Endodermal cell (in vitro differentiated cells): ENCODE measurements around the gene FIGLA. TPM values are rescaled to one million over a fixed set of nuclear protein-coding genes. Genes with fewer than 3 reads are reported as not detected.
A peak's percentile ranks its signal among the peaks of the same experiment; 100 is the strongest.

ENCODE experiments used
- DNase-seq: peaks from one replicate; pipeline ENCODE4 v3.0.0-alpha.2; 2017
- H3K27ac ChIP-seq: 2 replicates; pipeline ENCODE4 v1.5.1; 2013; ENCODE audit warnings: mild to moderate bottlenecking, low read depth, low read length, moderate library complexity
- H3K27me3 ChIP-seq: 2 replicates; pipeline ENCODE4 v1.6.1; 2013; ENCODE audit warnings: mild to moderate bottlenecking, low read length, moderate library complexity; ENCODE audit not compliant: insufficient read depth, control insufficient read depth, poor library complexity, severe bottlenecking
- H3K36me3 ChIP-seq: 2 replicates; pipeline ENCODE4 v1.7.0; 2013; ENCODE audit warnings: mild to moderate bottlenecking, low read length, moderate library complexity; ENCODE audit not compliant: control insufficient read depth, insufficient read depth
- H3K4me1 ChIP-seq: one replicate; pipeline ENCODE4 v1.7.0; 2013; ENCODE audit warnings: low read length; ENCODE audit not compliant: control insufficient read depth, insufficient read depth
- H3K4me3 ChIP-seq: 2 replicates; pipeline ENCODE4 v1.5.1; 2013; ENCODE audit warnings: mild to moderate bottlenecking, low read length, moderate library complexity
- H3K9ac ChIP-seq: 2 replicates; pipeline ENCODE4 v1.6.1; 2013; ENCODE audit warnings: mild to moderate bottlenecking, low read length, moderate library complexity; ENCODE audit not compliant: poor library complexity, severe bottlenecking; ENCODE audit errors: extremely low read depth
- H3K9me3 ChIP-seq: 2 replicates; pipeline ENCODE4 v1.6.1; 2013; ENCODE audit warnings: mild to moderate bottlenecking, low read length, moderate library complexity; ENCODE audit not compliant: control insufficient read depth
- H3K27ac Mint-ChIP-seq: 2 replicates; pipeline ENCODE4 v1.8.0; 2020; ENCODE audit warnings: mixed read lengths
- H3K27me3 Mint-ChIP-seq: 2 replicates; pipeline ENCODE4 v1.8.0; 2021; ENCODE audit warnings: mild to moderate bottlenecking, mixed read lengths; ENCODE audit not compliant: insufficient read depth
- H3K36me3 Mint-ChIP-seq: 2 replicates; pipeline ENCODE4 v1.8.0; 2020; ENCODE audit warnings: low read depth, mixed read lengths
- H3K4me1 Mint-ChIP-seq: 2 replicates; pipeline ENCODE4 v1.8.0; 2020; ENCODE audit warnings: mixed read lengths
- H3K4me3 Mint-ChIP-seq: 2 replicates; pipeline ENCODE4 v1.8.0; 2020; ENCODE audit warnings: mild to moderate bottlenecking, moderate library complexity, mixed read lengths
- H3K9me3 Mint-ChIP-seq: 2 replicates; pipeline ENCODE4 v1.8.0; 2020; ENCODE audit warnings: mild to moderate bottlenecking, mixed read lengths
- WGBS, 2 experiments: methylation state at CpG; one replicate each; pipeline versions ENCODE4 v1.1.5 to v1.1.7; 2013; ENCODE audit warnings: missing lambda C conversion rate in 2 of 2, mixed read lengths in 1 of 2; ENCODE audit not compliant: insufficient coverage in 1 of 2, insufficient read length in 1 of 2; 5-methylcytosine and 5-hydroxymethylcytosine counted together
- total RNA-seq, 2 donors: library from RNA; stranded (reverse); fragmentation: NEBNext Ultra II Directional in 1 of 2; extraction: Animal tissue kit (Norgen Biotek cat#: 25700) in 1 of 2; gene quantifications; 2 replicates in 1 of 2; 3 replicates in 1 of 2; pipeline ENCODE4 v1.2.1, GENCODE V29; 2021
- TF ChIP-seq, protein P1 (sequence below): fragments of 200-600 bp; sonication (generic); conservative IDR thresholded peaks from 2 replicates; pipeline ENCODE4 v1.5.0; 2021; ENCODE audit warnings: antibody characterized with exemption, mild to moderate bottlenecking

FIGLA gene
- total RNA-seq, 2 donors from 2014 or later = not detected

DNA sequence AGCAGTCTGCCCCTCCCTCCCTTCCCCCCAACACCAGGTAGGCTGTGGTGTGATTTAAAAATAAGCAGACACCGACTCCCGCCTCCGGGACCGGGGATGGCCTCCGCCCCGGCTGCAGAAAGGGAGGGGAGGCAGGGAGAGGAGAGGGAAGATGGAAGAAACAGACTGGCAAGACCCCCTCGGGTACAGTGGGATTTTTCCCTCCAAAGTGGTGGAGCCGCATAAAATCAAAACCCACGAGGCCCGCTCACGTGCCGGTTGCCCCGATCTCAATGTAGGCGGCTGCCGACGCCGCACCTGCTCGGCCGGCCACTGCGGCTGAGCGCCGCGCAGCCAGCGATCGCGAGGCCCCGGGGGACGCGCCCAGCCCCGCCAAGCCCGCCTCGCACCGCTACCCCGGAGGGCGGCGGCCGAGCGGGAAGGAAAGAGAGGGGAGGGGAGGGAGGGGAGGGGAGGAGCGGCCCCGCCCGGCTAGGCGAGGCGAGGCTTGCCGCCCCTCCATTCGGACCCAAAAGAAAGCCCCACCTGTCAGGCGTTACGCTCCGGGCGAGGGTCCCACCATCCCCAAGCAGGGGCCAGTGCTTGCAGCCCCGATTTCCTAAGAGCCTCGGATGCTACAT is 23.3 kb downstream of the FIGLA start:
- peak overlapping the region; percentile 30 for H3K9ac ChIP-seq
- TF ChIP-seq, protein P1, sequence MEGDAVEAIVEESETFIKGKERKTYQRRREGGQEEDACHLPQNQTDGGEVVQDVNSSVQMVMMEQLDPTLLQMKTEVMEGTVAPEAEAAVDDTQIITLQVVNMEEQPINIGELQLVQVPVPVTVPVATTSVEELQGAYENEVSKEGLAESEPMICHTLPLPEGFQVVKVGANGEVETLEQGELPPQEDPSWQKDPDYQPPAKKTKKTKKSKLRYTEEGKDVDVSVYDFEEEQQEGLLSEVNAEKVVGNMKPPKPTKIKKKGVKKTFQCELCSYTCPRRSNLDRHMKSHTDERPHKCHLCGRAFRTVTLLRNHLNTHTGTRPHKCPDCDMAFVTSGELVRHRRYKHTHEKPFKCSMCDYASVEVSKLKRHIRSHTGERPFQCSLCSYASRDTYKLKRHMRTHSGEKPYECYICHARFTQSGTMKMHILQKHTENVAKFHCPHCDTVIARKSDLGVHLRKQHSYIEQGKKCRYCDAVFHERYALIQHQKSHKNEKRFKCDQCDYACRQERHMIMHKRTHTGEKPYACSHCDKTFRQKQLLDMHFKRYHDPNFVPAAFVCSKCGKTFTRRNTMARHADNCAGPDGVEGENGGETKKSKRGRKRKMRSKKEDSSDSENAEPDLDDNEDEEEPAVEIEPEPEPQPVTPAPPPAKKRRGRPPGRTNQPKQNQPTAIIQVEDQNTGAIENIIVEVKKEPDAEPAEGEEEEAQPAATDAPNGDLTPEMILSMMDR = no peak
- H3K36me3 Mint-ChIP-seq = no peaks in the 10 kb centered on the region
- DNase-seq = peak; percentile 87
- H3K36me3 ChIP-seq = no peaks in the 10 kb centered on the region
- peak overlapping the region; percentile 81 for H3K4me3 ChIP-seq
- WGBS, 2 experiments = 0 to 3% methylated on average over 6 to 51 of the region's 51 CpGs
- H3K27me3 Mint-ChIP-seq = peaks cover 14% of the 10 kb centered on the region
- peaks cover 20% of the 10 kb centered on the region for H3K4me1 Mint-ChIP-seq
- H3K27ac Mint-ChIP-seq = no peak overlapping the region
- peak overlapping the region; percentile 42 for H3K27ac ChIP-seq
- H3K9me3 Mint-ChIP-seq = no peaks in the 10 kb centered on the region
- H3K4me3 Mint-ChIP-seq = peak overlapping the region; percentile 74
- peaks cover 27% of the 10 kb centered on the region for H3K27me3 ChIP-seq
- no peaks in the 10 kb centered on the region for H3K4me1 ChIP-seq
- no peaks in the 10 kb centered on the region for H3K9me3 ChIP-seq

DNA sequence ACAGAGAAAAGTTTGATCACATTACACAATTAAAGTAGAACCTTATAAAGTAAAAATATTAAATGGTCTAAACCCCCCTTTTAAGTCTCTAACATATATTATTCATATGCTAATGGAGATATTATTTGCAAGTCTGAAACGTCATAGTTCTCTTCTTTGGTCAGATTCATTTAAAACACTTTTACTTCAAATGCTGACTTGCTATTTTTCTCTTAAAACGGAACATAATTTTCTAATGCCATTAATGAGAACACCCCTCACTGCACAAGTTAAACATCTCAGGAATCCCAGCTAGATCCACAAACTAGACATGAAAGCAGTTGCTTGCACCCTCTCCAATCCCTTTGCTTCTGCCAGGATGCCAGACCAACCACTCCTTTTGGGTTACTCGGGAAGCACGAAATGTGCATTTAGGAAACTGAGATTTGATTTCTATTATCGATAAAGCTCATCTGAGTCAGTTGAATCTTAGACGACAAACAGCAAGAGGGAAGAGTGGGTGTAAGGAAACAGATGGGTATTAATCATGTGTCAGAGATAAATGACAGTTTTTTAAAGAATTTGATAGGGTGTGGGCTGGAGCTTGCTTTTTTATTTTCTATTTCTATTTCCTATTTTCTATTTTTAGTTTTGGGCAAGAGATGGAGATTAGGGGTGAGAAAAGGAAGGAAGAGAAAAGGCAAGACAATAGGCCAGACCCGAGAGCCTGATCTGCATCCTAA is 23.9 kb downstream of the FIGLA start:
- H3K27me3 ChIP-seq = peaks cover 27% of the 10 kb centered on the region
- no peaks in the 10 kb centered on the region for H3K36me3 ChIP-seq
- TF ChIP-seq, protein P1 = no peak
- Mint-ChIP-seq H3K27me3 (peaks cover 14% of the 10 kb centered on the region), H3K36me3 (no peaks in the 10 kb centered on the region), H3K4me1 (peaks cover 20% of the 10 kb centered on the region), H3K27ac (peak overlapping the region; percentile 11), H3K9me3 (no peaks in the 10 kb centered on the region), H3K4me3 (peak overlapping the region; percentile 74)
- H3K9me3 ChIP-seq = no peaks in the 10 kb centered on the region
- peak overlapping the region; percentile 42 for H3K27ac ChIP-seq
- DNase-seq = no peak
- H3K9ac ChIP-seq = no peak overlapping the region
- WGBS, 2 experiments = 3 to 9% methylated on average over 4 to 6 of the region's 7 CpGs
- no peaks in the 10 kb centered on the region for H3K4me1 ChIP-seq
- peak overlapping the region; percentile 81 for H3K4me3 ChIP-seq

DNA sequence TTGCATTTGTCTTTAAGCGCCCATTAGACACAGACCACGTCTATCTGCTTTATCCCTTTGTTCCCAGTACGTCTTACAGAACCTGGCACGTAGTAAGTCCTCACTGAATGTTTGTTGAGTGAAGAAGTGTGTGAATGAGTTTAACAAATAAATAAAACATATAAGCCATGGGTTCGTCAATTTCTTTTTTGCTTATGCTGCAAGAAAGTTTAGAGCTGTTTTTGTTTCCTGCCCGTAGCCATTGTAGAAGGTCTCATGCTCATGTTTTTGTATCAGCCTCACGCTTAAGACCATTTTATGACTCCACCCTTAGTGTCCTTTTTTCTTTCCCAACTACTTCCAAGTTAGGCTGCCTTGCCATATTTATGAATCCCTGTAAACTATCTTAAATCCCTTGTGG is 24.9 kb downstream of the FIGLA start:
- Histone ChIP-seq H3K27ac (no peak overlapping the region), H3K4me1 (no peaks in the 10 kb centered on the region), H3K27me3 (peaks cover 27% of the 10 kb centered on the region), H3K9ac (no peak overlapping the region), H3K36me3 (no peaks in the 10 kb centered on the region), H3K9me3 (no peaks in the 10 kb centered on the region), H3K4me3 (no peak overlapping the region)
- Mint-ChIP-seq H3K4me1 (peaks cover 20% of the 10 kb centered on the region), H3K4me3 (no peak overlapping the region), H3K27me3 (peaks cover 14% of the 10 kb centered on the region), H3K27ac (peak overlapping the region; percentile 6), H3K9me3 (no peaks in the 10 kb centered on the region), H3K36me3 (no peaks in the 10 kb centered on the region)
- TF ChIP-seq, protein P1 = no peak
- WGBS, 2 experiments = 94 to 97% methylated on average over 3 to 7 of the region's 7 CpGs
- DNase-seq = no peak
